Activated effector memory CD4-positive, alpha-beta T cell treated with anti-CD3 and anti-CD28 coated beads, Interleukin-2, amount 50 U/mL, for 16 hours (primary cell): ENCODE data around the gene ST14.
"Not testable (repeated sequence)": the region's sequence is repeated elsewhere in the genome, so short reads cannot be mapped to it uniquely, and the experiment has no call there.

Experiments
- DNase-seq: peaks from one replicate; pipeline ENCODE4 v3.0.0-alpha.2; 2020

The ST14 gene

DNA sequence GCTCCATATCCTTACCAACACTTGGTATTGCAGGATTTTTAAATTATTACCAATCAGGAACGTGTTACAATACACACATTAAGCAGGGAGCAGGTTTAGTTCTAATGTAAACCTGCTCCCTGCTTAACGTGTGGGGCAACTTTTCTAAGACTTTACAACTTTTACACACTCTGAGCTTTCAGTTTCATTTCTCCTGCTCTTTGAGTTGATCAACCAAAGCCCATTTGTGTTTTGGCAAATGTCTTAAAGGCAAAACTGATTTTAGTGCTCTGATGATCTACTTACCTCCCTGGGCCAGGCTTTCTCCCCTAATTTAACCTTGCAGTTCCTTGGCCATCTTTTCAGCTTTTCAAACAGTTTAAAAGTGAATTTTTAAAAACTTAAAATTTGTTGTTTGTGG lies 84.2 kb downstream of the ST14 start:
- DNase-seq: no peak

GRCh38 chr11:130244848-130245247 lies 85.3 kb downstream of the ST14 start:
- no peak for DNase-seq

DNA sequence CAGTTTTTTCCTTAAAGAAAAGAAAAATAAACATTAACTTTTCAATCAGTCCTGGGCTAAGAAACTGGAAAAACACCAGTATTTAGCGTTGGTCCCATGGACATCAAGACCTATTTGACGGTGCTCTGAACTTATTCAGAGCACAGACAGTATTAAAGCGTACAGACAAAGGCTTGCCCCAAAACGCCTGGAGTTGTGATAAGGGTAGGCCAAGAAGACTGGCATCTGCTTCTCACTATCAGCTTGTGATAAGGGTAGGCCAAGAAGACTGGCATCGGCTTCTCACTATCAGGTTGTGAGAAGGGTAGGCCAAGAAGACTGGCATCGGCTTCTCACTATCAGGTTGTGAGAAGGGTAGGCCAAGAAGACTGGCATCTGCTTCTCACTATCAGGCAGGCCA lies 85.8 kb downstream of the ST14 start:
- not testable (repeated sequence) for DNase-seq

- no peak for DNase-seq
Measured at GRCh38 chr11:130246270-130246669, 86.7 kb downstream of the ST14 start.

GRCh38 chr11:130246738-130247137 lies 87.2 kb downstream of the ST14 start:
- no peak for DNase-seq

- no peak for DNase-seq
Measured at GRCh38 chr11:130247319-130247718, 87.7 kb downstream of the ST14 start.

GRCh38 chr11:130249371-130249770 lies 89.8 kb downstream of the ST14 start:
- no peak for DNase-seq

DNA sequence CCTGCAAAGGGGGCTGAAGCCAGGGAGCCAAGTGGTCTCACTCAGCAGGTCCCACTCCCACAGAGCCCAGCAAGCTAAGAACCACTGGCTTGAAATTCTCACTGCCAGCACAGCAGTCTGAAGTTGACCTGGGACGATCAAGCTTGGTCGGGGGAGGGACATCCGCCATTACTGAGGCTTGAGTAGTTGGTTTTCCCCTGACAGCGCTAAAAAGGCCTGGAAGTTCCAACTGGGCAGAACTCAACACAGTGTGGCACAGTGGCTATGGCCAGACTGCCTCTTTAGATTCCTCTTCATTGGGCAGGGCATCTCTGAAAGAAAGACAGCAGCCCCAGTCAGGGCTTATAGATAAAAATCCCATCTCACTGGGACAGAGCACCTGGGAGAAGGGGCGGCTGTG lies 90.3 kb downstream of the ST14 start:
- DNase-seq: not testable (repeated sequence)

GRCh38 chr11:130251763-130252162 lies 92.2 kb downstream of the ST14 start:
- not testable (repeated sequence) for DNase-seq
